ENCODE measurements around the gene MAPK10.
"Not testable (repeated sequence)": the region's sequence is repeated elsewhere in the genome, so short reads cannot be mapped to it uniquely, and the experiment has no call there.

Gene MAPK10

GRCh38 chr4:85968945-85969819 is 390.7 kb downstream of the MAPK10 start:
- ATAC-seq (replicated peaks) (no peak), DNase-seq (no peak)
- H3K27me3 Mint-ChIP-seq: no peaks in the 10 kb centered on the region
- no peaks in the 10 kb centered on the region for H3K36me3 Mint-ChIP-seq (ENCODE audit: insufficient read depth)
- no peak overlapping the region for H3K4me3 Mint-ChIP-seq
- H3K9me3 Mint-ChIP-seq: peaks cover 5 to 12% of the 10 kb centered on the region in 2 donors
- no peak overlapping the region for H3K27ac Mint-ChIP-seq
- H3K4me1 Mint-ChIP-seq (ENCODE audit: low read depth in 2 of 2): no peaks in the 10 kb centered on the region

- no peak overlapping the region for H3K27ac Mint-ChIP-seq
- no peak overlapping the region for H3K4me3 Mint-ChIP-seq
- no peaks in the 10 kb centered on the region for H3K36me3 Mint-ChIP-seq (ENCODE audit: insufficient read depth)
- ATAC-seq (replicated peaks) (no peak), DNase-seq (no peak)
- H3K27me3 Mint-ChIP-seq: no peaks in the 10 kb centered on the region
- H3K4me1 Mint-ChIP-seq (ENCODE audit: low read depth in 2 of 2): no peaks in the 10 kb centered on the region
- H3K9me3 Mint-ChIP-seq: peaks cover 8 to 12% of the 10 kb centered on the region in 2 donors
Observed at GRCh38 chr4:85967872-85968271, 392.0 kb downstream of the MAPK10 start.

GRCh38 chr4:85966373-85966772 is 393.5 kb downstream of the MAPK10 start:
- Mint-ChIP-seq H3K4me3 (no peak overlapping the region), H3K36me3 (ENCODE audit: insufficient read depth) (no peaks in the 10 kb centered on the region), H3K27ac (no peak overlapping the region), H3K27me3 (no peaks in the 10 kb centered on the region), H3K4me1 (ENCODE audit: low read depth in 2 of 2) (no peaks in the 10 kb centered on the region), H3K9me3 (peaks cover 8 to 10% of the 10 kb centered on the region in 2 donors)
- ATAC-seq (replicated peaks) (no peak), DNase-seq (no peak)

GRCh38 chr4:85965529-85965928 is 394.3 kb downstream of the MAPK10 start:
- DNase-seq (no peak), ATAC-seq (replicated peaks) (no peak)
- Mint-ChIP-seq H3K9me3 (peaks cover 8 to 12% of the 10 kb centered on the region in 2 donors), H3K4me3 (no peak overlapping the region), H3K27ac (no peak overlapping the region), H3K27me3 (no peaks in the 10 kb centered on the region), H3K36me3 (ENCODE audit: insufficient read depth) (no peaks in the 10 kb centered on the region), H3K4me1 (ENCODE audit: low read depth in 2 of 2) (no peaks in the 10 kb centered on the region)

- DNase-seq; H3K4me3 Mint-ChIP-seq; H3K36me3 Mint-ChIP-seq (ENCODE audit: insufficient read depth); H3K4me1 Mint-ChIP-seq (ENCODE audit: low read depth in 2 of 2); ATAC-seq (replicated peaks); H3K27ac Mint-ChIP-seq; H3K27me3 Mint-ChIP-seq: not testable (repeated sequence)
- peaks cover 8 to 12% of the 10 kb centered on the region in 2 donors for H3K9me3 Mint-ChIP-seq
Observed at GRCh38 chr4:85965017-85965416, 394.8 kb downstream of the MAPK10 start.

GRCh38 chr4:85964298-85964697 is 395.6 kb downstream of the MAPK10 start:
- H3K4me3 Mint-ChIP-seq: no peak overlapping the region
- H3K36me3 Mint-ChIP-seq (ENCODE audit: insufficient read depth): no peaks in the 10 kb centered on the region
- no peak overlapping the region for H3K27ac Mint-ChIP-seq
- H3K4me1 Mint-ChIP-seq (ENCODE audit: low read depth in 2 of 2): no peaks in the 10 kb centered on the region
- H3K9me3 Mint-ChIP-seq: peaks cover 8 to 12% of the 10 kb centered on the region in 2 donors
- ATAC-seq (replicated peaks): no peak
- DNase-seq: no peak
- no peaks in the 10 kb centered on the region for H3K27me3 Mint-ChIP-seq

GRCh38 chr4:85963231-85963630 is 396.6 kb downstream of the MAPK10 start:
- H3K4me1 Mint-ChIP-seq (ENCODE audit: low read depth in 2 of 2): no peaks in the 10 kb centered on the region
- ATAC-seq (replicated peaks): no peak

GRCh38 chr4:85961887-85962286 is 398.0 kb downstream of the MAPK10 start:
- Mint-ChIP-seq H3K9me3 (peaks cover 8 to 12% of the 10 kb centered on the region in 2 donors), H3K27ac (no peak overlapping the region), H3K4me3 (no peak overlapping the region), H3K4me1 (ENCODE audit: low read depth in 2 of 2) (no peaks in the 10 kb centered on the region), H3K36me3 (ENCODE audit: insufficient read depth) (no peaks in the 10 kb centered on the region), H3K27me3 (no peaks in the 10 kb centered on the region)
- ATAC-seq (replicated peaks): no peak
- no peak for DNase-seq

More at GRCh38 chr4:85963231-85963630, 396.6 kb downstream of the MAPK10 start:
- no peak for DNase-seq
- Mint-ChIP-seq H3K36me3 (ENCODE audit: insufficient read depth) (no peaks in the 10 kb centered on the region), H3K9me3 (peaks cover 8 to 12% of the 10 kb centered on the region in 2 donors), H3K27me3 (no peaks in the 10 kb centered on the region), H3K4me3 (no peak overlapping the region), H3K27ac (no peak overlapping the region)

- Mint-ChIP-seq H3K27me3 (no peaks in the 10 kb centered on the region), H3K4me1 (ENCODE audit: low read depth in 2 of 2) (no peaks in the 10 kb centered on the region), H3K27ac (no peak overlapping the region), H3K4me3 (no peak overlapping the region), H3K36me3 (ENCODE audit: insufficient read depth) (no peaks in the 10 kb centered on the region), H3K9me3 (peaks cover 0 to 3% of the 10 kb centered on the region in 2 donors)
- ATAC-seq (replicated peaks) (no peak), DNase-seq (no peak)
Observed at GRCh38 chr4:85956293-85956945, 403.4 kb downstream of the MAPK10 start.

GRCh38 chr4:85955620-85956292 is 404.1 kb downstream of the MAPK10 start:
- Mint-ChIP-seq H3K4me1 (ENCODE audit: low read depth in 2 of 2) (no peaks in the 10 kb centered on the region), H3K36me3 (ENCODE audit: insufficient read depth) (no peaks in the 10 kb centered on the region), H3K9me3 (peaks cover 0 to 2% of the 10 kb centered on the region in 2 donors), H3K4me3 (no peak overlapping the region), H3K27me3 (no peaks in the 10 kb centered on the region), H3K27ac (no peak overlapping the region)
- DNase-seq (no peak), ATAC-seq (replicated peaks) (no peak)

GRCh38 chr4:85953651-85954018 is 406.2 kb downstream of the MAPK10 start:
- Mint-ChIP-seq H3K9me3 (peaks cover 0 to 3% of the 10 kb centered on the region in 2 donors), H3K4me3 (no peak overlapping the region), H3K36me3 (ENCODE audit: insufficient read depth) (no peaks in the 10 kb centered on the region), H3K27ac (no peak overlapping the region), H3K27me3 (no peaks in the 10 kb centered on the region), H3K4me1 (ENCODE audit: low read depth in 2 of 2) (no peaks in the 10 kb centered on the region)
- DNase-seq (no peak), ATAC-seq (replicated peaks) (no peak)

GRCh38 chr4:85952972-85953650 is 406.7 kb downstream of the MAPK10 start:
- peaks cover 0 to 3% of the 10 kb centered on the region in 2 donors for H3K9me3 Mint-ChIP-seq
- no peak for DNase-seq
- no peak overlapping the region for H3K27ac Mint-ChIP-seq
- no peak for ATAC-seq (replicated peaks)
- no peaks in the 10 kb centered on the region for H3K36me3 Mint-ChIP-seq (ENCODE audit: insufficient read depth)
- no peaks in the 10 kb centered on the region for H3K4me1 Mint-ChIP-seq (ENCODE audit: low read depth in 2 of 2)
- H3K27me3 Mint-ChIP-seq: no peaks in the 10 kb centered on the region
- no peak overlapping the region for H3K4me3 Mint-ChIP-seq

GRCh38 chr4:85952528-85952927 is 407.3 kb downstream of the MAPK10 start:
- peaks cover 0 to 3% of the 10 kb centered on the region in 2 donors for H3K9me3 Mint-ChIP-seq
- H3K4me1 Mint-ChIP-seq (ENCODE audit: low read depth in 2 of 2): no peaks in the 10 kb centered on the region
- ATAC-seq (replicated peaks): no peak
- no peak overlapping the region for H3K4me3 Mint-ChIP-seq
- no peaks in the 10 kb centered on the region for H3K27me3 Mint-ChIP-seq
- no peak for DNase-seq
- no peaks in the 10 kb centered on the region for H3K36me3 Mint-ChIP-seq (ENCODE audit: insufficient read depth)
- no peak overlapping the region for H3K27ac Mint-ChIP-seq
